22Rv1 (cell line): ENCODE measurements around the gene OSM.

Experiments used
- ZFX ChIP-seq: fragments of 450-650 bp; IDR thresholded peaks from 2 replicates; pipeline ENCODE4 v1.6.1; 2017; ENCODE audit warnings: antibody characterized with exemption, borderline replicate concordance
- TF ChIP-seq, protein P1 (sequence below): fragments of 450-650 bp; IDR thresholded peaks from 2 replicates; pipeline ENCODE4 v1.5.1; 2017; ENCODE audit warnings: mild to moderate bottlenecking

DNA sequence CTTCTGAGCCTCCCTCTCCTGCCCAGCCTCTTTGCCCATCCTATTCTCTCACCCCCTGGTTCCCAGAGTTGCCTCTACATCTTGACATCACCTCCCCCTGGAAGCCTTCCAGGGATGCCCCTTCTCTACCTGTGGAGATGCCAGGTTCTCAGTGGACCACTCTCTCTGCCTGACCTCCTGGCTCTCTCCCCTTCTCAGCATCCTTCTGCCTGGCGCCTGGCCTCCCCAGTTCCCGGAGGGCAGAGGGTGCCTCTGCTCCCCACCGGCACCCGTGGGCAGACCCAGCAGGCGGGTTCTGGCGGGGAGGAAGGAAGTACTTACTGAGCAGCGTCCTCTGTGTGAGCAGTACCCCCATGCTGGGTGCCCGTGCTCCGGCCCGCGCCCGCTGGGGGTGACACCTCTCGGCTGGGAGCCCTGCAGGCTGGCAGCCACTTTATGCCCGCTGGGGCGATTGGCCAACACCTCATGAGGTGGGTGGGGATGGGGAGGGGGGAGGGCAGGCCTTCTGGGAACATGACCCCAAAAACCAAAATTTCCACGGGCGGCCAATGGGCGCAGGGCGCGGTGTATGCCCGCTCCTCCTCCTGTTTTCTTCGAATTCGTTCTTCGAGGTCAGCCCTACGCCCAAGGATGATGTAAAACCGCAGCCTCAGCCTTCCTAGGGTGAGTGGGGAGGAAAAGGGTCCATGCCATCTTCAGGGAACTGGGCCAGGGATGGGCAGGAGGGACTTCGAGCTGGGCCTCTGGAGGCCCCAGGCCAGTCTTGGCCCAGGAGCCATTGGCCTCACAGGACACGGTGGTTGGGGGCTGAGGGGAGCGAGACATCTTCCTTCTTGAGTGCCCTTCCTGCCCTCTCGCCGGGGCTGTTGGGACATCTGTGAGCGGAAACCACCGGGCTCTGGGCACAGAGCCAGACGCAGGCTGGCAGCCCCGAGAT is at the start of gene OSM:
- TF ChIP-seq, protein P1, sequence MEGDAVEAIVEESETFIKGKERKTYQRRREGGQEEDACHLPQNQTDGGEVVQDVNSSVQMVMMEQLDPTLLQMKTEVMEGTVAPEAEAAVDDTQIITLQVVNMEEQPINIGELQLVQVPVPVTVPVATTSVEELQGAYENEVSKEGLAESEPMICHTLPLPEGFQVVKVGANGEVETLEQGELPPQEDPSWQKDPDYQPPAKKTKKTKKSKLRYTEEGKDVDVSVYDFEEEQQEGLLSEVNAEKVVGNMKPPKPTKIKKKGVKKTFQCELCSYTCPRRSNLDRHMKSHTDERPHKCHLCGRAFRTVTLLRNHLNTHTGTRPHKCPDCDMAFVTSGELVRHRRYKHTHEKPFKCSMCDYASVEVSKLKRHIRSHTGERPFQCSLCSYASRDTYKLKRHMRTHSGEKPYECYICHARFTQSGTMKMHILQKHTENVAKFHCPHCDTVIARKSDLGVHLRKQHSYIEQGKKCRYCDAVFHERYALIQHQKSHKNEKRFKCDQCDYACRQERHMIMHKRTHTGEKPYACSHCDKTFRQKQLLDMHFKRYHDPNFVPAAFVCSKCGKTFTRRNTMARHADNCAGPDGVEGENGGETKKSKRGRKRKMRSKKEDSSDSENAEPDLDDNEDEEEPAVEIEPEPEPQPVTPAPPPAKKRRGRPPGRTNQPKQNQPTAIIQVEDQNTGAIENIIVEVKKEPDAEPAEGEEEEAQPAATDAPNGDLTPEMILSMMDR, result no peak
- no peak for TF ChIP-seq ZFX
